Measurements from ENCODE around the gene GTF3C4.
A peak's percentile ranks its signal among the peaks of the same experiment; 100 is the strongest.

Gene GTF3C4

DNA sequence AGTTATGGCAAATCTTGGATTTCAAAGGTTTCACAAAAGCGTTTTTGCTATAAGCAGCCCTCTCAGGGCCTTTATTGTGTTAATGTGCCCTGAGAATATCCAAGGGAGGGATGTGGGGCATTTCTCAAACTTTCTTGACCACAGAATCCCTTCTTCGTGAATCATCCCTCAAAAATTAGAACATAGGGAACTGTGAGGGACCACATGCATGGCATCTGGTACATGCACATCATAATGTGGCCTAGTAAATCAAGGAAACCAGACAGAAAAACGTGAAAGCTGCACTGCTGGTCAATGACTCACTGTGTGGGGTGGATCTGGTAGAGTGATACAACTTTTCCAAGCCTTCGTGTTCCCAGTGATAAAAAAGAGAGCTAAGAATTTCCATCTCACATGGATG is 22.9 kb upstream of the GTF3C4 start:
- FAIRE-seq (no peak), DNase-seq (ENCODE audit: extremely low spot score, insufficient read length, low read depth) (no peak)

DNA sequence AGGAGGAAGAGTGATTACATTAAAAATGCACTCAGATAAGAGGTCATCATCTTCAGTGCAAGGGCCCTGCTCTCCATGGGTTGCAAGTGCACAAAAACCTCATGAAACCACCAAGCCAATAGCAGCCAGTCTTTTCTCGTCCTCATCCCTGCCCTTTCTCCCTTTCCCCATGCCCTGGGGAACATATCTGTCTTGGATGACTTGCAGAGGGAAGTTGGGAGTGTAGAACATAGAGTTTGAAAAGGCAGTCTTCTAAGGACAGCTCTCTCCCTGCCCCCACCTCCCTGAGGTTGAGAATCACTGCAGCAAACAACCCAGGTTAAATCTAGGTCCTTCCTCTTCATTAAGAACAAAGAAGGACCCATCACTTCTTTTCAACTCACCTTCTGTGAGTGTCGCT is 22.5 kb upstream of the GTF3C4 start:
- FAIRE-seq (no peak), DNase-seq (ENCODE audit: extremely low spot score, insufficient read length, low read depth) (no peak)

DNA sequence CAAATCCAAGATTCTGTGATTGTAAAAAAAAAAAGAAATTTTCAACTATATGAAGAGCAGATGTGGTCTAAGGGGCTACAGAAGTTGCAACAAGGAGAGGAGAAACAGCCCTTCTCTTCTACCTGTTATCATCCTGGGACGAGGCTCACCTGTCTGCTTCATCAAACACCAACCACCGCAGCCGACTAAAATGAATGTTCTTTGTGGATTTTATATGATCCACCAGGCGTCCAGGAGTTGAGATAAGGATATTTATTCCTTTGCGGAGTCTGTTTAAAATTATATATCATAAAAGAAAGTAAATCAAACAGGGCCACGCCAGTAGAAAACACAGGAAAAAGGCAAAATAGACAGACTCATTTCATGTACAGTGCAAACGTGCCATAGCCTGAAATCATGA is 22.0 kb upstream of the GTF3C4 start:
- FAIRE-seq, result no peak
- DNase-seq (ENCODE audit: extremely low spot score, insufficient read length, low read depth), result no peak

DNA sequence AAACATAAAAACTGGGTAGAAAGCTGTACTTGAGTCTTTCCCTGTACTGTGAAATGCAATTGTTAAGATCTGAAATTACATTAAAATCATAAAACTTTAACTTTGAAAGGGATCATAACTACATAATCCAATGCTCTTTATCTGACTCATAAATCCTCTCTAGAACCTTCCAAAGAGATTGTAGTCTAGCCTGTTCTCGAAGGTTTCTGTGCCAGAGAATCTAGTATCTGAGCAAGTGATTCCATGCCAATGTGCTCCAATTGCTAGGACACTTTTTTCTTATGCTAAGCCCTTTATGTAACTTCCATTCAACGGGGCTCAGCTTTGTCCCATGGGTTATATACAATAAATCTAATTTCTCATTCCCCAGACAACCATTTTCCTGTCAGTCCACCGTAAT is 21.6 kb upstream of the GTF3C4 start:
- DNase-seq (ENCODE audit: extremely low spot score, insufficient read length, low read depth), result no peak
- no peak for FAIRE-seq

DNA sequence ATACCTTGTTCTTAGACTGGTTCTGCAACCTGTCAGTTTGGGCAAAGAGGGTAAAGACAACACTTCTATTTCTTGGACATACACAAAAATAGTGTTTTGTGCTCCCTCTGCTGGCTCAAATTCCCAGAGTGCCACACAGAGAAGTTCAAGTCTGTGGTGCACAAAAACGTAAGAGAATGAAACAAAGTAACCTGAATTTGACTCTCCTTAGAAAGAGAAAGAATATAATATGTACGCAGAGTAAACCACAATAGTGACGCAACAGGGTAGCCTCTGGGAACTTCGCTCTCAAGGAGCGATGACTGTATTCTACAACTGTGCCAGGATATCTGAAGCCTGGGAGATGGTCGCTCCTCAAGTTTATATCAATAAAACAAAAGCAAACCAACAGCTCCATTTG is 19.0 kb upstream of the GTF3C4 start:
- DNase-seq (ENCODE audit: extremely low spot score, insufficient read length, low read depth) (no peak), FAIRE-seq (no peak)

DNA sequence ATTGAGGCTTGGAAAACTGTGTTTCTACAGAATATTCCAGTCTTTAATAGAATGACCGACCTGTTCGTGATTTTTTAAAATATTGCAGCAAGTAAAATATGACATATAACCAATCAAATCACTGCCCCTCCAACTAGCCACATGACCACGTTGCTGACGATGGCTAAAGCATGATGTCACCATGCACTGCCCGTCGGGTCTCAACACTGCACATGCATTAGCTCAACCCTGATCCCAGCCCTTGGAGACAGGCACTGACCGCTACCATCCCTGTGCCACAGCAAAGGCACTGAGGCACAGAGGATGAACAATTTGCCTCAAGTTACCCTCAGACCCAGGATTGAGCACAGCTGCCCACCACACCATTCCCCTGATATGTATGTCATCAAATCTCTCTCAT is 14.0 kb upstream of the GTF3C4 start:
- DNase-seq (ENCODE audit: extremely low spot score, insufficient read length, low read depth), result no peak
- no peak for FAIRE-seq

DNA sequence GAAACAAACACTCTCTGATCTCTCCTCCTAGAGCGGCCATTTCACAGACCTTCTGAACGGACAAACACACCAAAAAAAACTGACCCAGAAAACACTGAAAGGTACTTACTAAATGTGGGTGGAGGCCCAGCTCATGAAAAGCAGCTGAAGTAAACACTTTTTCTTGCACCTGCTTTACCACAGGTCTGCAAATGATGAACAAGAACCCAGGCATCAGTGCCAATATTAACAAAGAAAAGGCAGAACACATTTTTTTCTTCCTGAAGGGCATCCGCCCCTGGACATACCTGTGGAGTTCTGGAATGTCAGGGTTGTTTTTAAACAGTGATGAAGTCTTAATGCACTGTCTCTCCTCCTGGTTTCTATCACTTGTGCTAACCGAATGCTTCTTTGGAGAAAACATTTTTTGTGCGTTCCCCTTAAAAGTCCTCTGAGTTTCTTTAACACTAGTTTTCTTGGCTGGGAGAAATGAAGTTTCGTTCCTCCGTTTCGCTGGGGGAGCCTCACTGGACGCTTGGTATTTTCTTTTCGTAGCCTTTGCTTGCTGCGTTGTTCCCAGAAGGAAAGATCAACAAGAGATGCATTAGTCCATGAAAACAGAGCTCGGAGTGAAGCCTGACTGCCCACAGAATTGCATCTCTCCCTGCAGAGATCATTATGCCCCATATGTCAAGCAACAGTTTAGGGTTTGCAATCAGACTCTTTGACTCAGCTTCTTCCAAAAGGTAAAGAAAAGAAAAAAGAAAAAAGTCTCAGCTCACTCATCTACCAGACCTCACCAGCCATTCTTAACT is 7.9 kb upstream of the GTF3C4 start:
- FAIRE-seq (no peak), DNase-seq (ENCODE audit: extremely low spot score, insufficient read length, low read depth) (no peak)

DNA sequence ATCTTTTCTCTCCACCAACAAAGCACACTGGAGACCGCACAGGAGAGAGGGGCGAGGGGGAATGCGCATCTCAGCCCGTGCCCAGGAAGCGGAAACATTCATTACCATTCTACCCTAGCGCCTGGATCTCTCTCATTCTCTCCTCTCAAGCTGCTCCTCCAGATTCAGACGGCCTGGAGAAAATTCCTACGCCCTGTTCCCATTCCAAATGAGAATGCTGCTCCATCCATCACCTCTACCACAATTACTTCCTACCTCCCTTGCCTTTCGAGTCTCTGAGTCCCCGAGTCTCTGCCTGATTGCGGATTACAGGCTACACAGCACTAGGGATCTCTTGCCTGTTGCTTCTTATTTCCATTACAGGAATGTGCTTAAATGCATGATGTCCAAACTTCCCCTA is 7.1 kb upstream of the GTF3C4 start:
- no peak for DNase-seq (ENCODE audit: extremely low spot score, insufficient read length, low read depth)
- FAIRE-seq, result no peak

DNA sequence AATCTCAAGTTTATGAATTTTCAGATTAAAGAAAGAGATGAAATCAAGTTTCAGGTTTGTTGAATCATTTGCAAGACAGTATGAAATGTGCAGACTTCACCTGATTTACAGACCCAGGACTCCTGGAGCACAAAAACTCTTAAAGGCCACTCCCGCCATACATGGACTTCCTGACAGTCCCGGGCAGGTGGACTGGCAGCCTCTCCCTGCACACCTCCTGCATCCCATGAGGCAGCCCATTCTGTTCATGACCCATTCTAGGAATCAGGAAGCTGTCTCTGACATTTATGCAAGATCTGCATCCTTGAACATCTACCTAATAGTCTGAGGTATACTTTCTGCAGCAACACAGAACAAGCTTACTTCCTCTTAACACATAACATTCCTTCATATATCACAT is 6.4 kb upstream of the GTF3C4 start:
- FAIRE-seq, result no peak
- DNase-seq (ENCODE audit: extremely low spot score, insufficient read length, low read depth), result no peak

DNA sequence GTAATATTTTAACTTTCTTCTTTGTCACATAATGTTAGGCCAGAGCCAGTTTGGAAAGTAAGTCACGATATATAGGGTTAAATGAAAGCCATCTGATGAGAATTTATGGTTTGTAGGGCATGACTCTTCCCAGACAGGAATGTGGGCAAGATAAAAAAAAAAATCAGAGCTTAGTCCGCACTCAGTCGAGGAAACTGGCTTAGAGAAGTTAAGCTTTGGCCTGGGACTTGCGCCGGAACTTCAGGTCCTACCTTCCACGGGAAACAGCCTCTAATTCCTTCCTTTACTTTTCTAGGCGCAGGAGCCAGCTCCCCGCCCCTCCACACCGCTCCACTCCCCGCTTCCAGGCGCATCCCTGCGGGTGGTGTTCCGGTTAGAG is 956 bp upstream of the GTF3C4 start:
- DNase-seq (ENCODE audit: extremely low spot score, insufficient read length, low read depth) (no peak), FAIRE-seq (no peak)

DNA sequence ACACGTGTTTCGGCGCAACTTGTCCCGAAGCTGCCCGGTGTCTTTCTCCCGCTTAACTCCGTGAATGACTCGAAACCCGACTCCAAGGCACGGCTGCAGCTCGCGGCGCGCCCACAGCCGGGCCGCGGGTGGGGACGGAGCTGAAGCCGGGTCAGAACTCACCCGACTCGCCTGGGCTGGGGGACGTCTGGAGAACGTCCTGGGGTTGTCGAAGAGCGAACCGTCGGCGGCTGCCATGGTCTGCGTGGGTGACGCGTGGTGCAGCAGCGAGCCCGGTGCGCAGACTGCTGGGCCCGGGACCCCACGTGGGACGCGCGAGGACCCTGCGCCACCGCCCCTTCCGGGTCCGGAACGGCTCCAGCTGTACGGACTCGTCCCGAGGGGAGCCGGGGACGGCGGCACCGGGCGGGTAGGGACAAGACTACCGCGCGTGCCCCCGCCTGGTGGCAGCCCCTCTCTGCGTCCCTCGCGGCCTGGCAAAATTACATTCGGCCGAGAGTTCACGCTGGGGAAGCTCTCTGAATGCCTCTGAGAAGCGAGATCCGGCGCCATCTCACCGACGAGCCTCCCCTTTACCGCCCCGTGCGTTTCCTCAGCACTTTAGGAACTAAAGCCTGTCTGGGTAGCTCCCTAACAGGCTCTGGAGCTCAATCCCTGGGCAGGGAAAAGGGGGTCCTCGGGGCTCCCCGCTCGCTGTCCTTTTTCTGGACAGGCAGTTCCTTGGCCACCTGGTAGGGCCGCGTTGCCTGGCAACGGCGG is 387 bp upstream of the GTF3C4 start, which contains the start of gene DDX31:
TSS of gene DDX31 (minus strand) at position 286 of the 759 bp plus-strand sequence. CDS start at position 237, 49 bp downstream.
- DNase-seq (ENCODE audit: extremely low spot score, insufficient read length, low read depth) (peak; percentile 89), FAIRE-seq (peak; percentile 78)

DNA sequence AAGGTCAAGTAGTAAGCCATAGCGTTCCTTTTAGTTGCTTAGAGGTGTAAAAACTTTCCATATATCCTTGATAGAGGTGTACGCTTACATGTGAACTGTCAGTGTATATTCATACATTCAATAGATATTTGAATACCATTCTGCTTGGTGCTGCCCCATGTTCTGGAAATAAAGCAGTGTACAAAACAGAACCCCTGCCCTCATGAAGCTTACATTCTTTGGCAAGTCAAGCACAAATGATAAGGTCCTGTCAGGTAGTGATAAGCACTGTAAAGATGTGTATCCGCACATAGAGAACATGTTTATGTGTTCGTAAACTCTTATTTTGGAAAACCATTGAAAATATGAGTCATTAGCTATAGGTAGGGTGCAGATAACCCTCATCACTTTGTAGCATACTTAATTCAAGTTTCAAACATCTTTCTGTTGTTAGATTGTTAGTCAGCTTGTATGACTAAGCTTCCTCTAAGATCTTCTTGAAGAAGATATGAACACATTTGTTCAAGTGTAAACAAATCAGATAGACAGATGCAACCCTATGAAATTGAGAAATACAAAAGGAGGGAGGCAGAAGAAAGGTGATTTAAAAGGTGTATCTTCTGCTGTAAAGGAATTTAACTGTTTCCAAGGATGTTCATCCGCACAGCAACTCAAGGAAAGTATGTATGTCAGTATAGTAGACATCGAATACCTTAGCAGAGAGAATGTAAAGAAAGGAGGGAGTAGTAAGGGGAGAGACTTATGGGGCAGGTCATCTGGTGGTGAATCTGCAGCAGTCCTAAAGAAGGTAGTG is 1.6 kb downstream of the GTF3C4 start:
- DNase-seq (ENCODE audit: extremely low spot score, insufficient read length, low read depth), result no peak
- FAIRE-seq, result no peak

DNA sequence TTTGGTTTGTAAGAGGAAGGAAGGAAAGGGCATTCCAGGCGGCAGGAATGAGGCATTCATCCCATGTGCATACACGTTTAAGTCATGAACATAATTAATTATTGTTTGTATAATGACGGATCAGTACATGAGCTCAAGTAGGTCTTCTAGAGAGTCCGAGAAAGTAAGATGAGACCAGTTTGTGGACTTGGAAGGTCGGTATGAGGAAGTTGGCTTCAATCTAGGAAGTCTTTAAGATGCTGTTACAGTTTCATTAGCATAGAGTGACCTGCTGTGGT is 2.1 kb downstream of the GTF3C4 start:
- FAIRE-seq (no peak), DNase-seq (ENCODE audit: extremely low spot score, insufficient read length, low read depth) (no peak)

DNA sequence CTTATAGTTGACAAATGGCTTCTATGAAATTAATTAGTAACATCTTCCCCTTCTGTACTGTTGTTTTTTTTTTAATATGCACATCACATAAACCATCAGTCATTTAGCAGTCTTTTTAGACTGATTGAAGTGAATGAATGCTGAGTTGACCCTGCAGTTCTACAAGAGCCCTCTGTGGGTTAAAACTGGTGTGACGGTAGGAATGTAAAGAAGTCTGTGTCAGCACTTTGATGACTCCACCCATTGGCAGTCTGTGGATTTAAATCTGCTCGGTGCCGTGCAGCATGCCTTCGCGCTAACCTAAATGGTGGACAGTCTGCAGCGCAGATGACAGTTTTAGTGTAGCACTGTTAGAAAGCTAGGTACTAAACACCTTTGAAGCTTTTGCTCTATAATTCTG is 3.1 kb downstream of the GTF3C4 start:
- DNase-seq (ENCODE audit: extremely low spot score, insufficient read length, low read depth), result no peak
- FAIRE-seq, result no peak

DNA sequence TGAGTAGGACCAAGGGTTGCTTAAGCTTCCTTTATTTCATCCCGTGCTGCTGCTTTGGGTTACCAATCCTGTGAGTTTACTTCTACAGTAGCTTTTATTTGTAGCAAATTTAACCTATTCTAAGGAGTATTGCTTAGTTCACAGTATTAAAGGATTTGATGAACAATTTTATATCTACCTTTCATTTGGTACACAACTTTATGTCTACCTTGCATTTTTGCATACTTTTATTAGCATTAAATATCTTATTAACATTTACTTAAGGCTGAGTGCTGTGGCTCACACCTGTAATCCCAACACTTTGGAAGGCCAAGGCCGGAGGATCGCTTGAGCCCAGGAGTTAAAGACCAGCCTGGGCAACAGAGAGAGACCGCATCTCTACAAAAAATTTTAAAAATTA is 4.2 kb downstream of the GTF3C4 start:
- no peak for DNase-seq (ENCODE audit: extremely low spot score, insufficient read length, low read depth)
- FAIRE-seq, result no peak

DNA sequence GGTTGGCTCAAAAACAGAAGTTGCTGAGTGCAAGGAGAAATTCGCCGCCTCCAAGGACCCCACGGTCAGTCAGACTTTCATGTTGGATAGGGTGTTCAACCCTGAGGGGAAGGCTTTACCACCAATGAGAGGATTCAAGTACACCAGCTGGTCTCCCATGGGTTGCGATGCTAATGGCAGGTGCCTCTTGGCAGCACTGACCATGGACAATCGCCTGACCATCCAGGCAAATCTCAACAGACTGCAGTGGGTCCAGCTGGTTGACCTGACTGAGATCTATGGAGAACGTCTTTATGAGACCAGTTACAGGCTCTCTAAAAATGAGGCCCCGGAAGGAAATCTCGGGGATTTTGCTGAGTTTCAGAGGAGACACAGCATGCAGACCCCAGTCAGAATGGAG is 7.7 kb downstream of the GTF3C4 start:
- DNase-seq (ENCODE audit: extremely low spot score, insufficient read length, low read depth) (no peak), FAIRE-seq (no peak)

DNA sequence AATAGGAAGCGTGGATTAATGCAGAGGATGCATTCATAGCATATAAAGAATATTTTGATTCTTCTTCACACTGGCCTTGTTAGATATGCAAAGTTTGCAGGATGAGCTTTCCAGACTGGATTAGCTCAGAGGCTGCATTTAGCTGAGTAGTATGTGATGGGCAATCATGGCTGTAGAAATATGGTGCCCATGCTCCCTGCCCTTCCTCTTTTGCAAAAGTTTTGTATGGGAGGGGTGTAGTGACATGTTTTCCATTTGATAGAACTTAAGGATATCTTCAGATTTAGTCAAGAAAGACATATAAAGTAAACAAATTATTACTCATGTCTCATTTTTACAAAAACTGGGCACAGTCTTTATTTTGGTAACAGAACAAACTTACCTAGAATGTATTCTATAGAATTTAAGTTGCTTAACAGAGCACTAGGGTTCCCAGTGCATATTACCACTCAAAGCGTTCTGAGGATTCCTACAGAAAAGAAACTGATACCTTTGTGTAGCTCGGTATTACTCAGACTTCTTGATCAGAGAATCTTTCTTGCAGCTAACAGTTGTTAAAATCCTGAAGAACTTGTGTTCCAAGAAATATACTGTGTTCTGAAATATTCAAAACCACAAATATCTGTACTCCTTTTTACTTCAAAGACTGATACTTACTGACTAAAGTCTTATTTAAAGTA is 9.8 kb downstream of the GTF3C4 start:
- FAIRE-seq, result no peak
- DNase-seq (ENCODE audit: extremely low spot score, insufficient read length, low read depth), result no peak

DNA sequence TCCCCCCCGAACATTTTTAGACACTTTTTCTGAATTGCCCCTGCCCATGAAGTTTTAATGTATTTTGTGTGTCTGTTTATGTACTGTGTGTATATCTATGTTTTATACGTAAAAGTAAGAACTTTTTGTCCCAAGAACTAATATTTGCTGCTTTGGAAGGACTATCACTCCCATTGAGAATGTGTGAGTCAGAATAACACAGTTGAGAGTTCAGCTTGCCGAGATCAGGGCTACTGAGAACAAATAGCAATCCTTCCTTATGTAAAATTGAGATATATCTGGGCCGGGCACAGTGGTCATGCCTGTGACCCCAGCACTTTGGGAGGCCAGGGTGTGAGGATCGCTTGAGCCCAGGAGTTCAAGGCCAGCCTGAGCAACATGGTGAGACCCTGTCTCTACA is 11.3 kb downstream of the GTF3C4 start:
- FAIRE-seq, result no peak
- no peak for DNase-seq (ENCODE audit: extremely low spot score, insufficient read length, low read depth)

DNA sequence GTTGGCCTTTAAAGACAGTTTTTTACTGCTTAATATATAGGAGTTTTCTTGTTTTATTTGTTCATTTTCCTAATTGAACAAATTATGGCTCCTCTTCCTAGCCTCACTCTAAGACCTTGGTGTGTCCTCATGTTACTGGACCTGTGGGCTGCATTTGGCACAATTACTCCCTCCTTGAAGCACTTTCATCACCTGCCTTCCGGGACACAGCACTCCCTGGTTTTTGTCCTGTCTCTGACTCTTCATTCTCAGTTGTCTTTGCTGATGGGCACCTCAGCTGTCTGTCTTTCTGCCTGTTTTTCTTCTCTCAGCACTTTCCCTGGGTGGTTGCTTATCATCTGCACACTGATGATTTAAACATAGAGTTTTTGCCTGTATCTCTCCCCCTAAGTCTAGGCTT is 13.6 kb downstream of the GTF3C4 start:
- FAIRE-seq (no peak), DNase-seq (ENCODE audit: extremely low spot score, insufficient read length, low read depth) (no peak)

DNA sequence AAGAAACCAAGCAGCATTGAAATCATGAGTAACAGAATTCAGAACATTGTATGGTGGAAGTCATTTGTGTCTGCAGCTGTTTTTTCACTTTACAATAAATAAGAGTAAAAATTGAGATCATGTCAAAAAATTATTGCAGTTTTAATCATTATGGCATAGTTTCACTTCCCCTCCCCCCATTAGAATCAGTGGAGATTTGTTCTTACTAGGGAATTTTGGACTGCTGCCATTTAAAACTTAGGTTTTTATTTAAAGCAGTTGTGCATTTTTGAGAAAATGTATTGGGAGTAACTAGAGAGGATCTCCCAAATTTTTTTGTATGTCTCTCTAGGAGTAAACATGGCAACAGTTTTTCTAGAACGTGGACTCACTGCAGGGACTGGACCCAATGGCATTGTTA is 20.4 kb downstream of the GTF3C4 start:
- DNase-seq (ENCODE audit: extremely low spot score, insufficient read length, low read depth) (no peak), FAIRE-seq (no peak)

DNA sequence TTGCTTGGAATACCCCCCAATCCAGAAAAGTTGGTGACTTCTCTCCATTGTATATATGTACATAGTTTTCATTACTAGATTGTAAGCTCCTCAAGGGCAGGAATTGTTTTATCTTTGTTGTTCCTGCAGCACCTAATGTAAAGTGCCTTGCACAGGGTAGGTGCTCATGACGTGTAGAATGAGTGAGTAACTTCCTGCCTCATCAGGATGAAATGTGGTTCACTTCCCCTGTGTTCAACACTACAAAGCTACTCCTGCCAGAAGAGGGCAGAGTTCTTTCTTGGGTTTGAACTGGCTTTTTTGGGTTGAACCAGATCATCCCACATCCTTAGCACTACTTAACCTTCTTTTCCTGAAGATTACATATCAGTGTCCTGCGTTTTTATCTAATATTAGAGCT is 23.9 kb downstream of the GTF3C4 start:
- no peak for DNase-seq (ENCODE audit: extremely low spot score, insufficient read length, low read depth)
- no peak for FAIRE-seq
